ENCODE results near the gene DDIT3.

The DDIT3 gene

GRCh38 chr12:57479043-57479375 lies 41.3 kb downstream of the DDIT3 start:
- TF ChIP-seq POLR2AphosphoS5 (IDR thresholded peaks at IDR 0.05; ENCODE audit: low read depth, low read length) = no peak
- no peak for TF ChIP-seq SIN3A (IDR thresholded peaks at IDR 0.05; ENCODE audit: borderline replicate concordance, insufficient read depth, low read length)
- no peak for TF ChIP-seq FOXP2 (optimal IDR thresholded peaks at IDR 0.05; ENCODE audit: borderline replicate concordance, extremely low read depth, extremely low read length, insufficient read depth)

- peak; percentile 19; the same call in 1 of the 2 replicates for TF ChIP-seq SIN3A (IDR thresholded peaks at IDR 0.05; ENCODE audit: borderline replicate concordance, insufficient read depth, low read length)
- peak; percentile 42 for TF ChIP-seq FOXP2 (optimal IDR thresholded peaks at IDR 0.05; ENCODE audit: borderline replicate concordance, extremely low read depth, extremely low read length, insufficient read depth)
- no peak for TF ChIP-seq TAF1 (IDR thresholded peaks at IDR 0.05; ENCODE audit: borderline replicate concordance, insufficient read depth, low read length)
Measured at GRCh38 chr12:57477710-57478681, 42.3 kb downstream of the DDIT3 start.

GRCh38 chr12:57476993-57477709 lies 43.2 kb downstream of the DDIT3 start:
- TF ChIP-seq FOXP2 (optimal IDR thresholded peaks at IDR 0.05; ENCODE audit: borderline replicate concordance, extremely low read depth, extremely low read length, insufficient read depth) (no peak), TAF1 (IDR thresholded peaks at IDR 0.05; ENCODE audit: borderline replicate concordance, insufficient read depth, low read length) (no peak)

GRCh38 chr12:57476162-57476992 lies 43.9 kb downstream of the DDIT3 start:
- TF ChIP-seq POLR2AphosphoS5 (IDR thresholded peaks at IDR 0.05; ENCODE audit: low read depth, low read length) (no peak), FOXP2 (optimal IDR thresholded peaks at IDR 0.05; ENCODE audit: borderline replicate concordance, extremely low read depth, extremely low read length, insufficient read depth) (no peak), SIN3A (IDR thresholded peaks at IDR 0.05; ENCODE audit: borderline replicate concordance, insufficient read depth, low read length) (no peak), TAF1 (IDR thresholded peaks at IDR 0.05; ENCODE audit: borderline replicate concordance, insufficient read depth, low read length) (no peak)
- TF ChIP-seq, protein P1, sequence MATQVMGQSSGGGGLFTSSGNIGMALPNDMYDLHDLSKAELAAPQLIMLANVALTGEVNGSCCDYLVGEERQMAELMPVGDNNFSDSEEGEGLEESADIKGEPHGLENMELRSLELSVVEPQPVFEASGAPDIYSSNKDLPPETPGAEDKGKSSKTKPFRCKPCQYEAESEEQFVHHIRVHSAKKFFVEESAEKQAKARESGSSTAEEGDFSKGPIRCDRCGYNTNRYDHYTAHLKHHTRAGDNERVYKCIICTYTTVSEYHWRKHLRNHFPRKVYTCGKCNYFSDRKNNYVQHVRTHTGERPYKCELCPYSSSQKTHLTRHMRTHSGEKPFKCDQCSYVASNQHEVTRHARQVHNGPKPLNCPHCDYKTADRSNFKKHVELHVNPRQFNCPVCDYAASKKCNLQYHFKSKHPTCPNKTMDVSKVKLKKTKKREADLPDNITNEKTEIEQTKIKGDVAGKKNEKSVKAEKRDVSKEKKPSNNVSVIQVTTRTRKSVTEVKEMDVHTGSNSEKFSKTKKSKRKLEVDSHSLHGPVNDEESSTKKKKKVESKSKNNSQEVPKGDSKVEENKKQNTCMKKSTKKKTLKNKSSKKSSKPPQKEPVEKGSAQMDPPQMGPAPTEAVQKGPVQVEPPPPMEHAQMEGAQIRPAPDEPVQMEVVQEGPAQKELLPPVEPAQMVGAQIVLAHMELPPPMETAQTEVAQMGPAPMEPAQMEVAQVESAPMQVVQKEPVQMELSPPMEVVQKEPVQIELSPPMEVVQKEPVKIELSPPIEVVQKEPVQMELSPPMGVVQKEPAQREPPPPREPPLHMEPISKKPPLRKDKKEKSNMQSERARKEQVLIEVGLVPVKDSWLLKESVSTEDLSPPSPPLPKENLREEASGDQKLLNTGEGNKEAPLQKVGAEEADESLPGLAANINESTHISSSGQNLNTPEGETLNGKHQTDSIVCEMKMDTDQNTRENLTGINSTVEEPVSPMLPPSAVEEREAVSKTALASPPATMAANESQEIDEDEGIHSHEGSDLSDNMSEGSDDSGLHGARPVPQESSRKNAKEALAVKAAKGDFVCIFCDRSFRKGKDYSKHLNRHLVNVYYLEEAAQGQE (IDR thresholded peaks at IDR 0.05; ENCODE audit: insufficient read depth in 1 of 2, low read depth in 2 of 2, low read length in 2 of 2) = no peak

DNA sequence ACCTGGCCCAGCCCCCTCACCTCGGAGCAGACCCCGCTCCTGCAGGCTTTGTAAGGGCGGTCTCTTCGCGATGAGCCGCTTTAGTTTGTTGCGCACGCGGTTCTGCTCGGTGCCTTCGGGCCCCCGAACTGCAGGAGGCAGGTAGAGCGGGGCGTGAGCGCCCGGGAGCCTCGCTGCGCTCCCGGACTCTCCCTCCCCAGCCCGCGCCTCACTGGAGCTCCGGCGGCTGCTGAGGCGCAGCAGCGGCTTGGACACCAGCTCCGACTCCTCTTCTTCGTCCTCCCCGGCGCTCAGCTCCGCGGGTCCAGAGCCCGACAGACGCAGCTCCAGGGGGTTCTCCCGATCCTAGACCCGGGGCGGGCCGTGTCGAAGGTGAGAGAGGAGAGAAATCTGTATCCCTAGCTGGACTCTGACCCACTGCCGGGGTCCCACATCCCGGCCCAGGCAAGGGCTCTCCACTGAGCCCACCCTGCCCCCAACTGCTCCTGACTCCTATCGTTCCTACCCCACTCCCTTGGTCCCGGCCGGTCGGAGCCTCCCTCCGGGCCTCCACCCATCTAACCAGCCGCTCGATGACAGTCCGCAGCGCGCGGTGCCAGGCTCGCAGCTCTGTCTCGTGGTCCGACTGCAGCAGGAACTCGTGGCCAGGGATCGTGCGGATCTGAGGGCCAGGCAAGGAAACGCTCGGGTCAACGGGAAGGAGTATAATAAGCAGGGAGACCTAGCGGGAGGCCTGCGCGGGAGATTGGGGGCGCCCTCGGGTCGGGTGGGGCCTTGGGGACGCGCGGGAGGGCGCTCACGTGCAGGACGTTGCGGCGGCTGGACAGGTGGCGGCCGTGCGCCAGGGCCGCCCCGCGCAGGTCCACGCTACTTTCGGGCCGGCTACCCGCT lies 44.8 kb downstream of the DDIT3 start:
- TF ChIP-seq SIN3A (IDR thresholded peaks at IDR 0.05; ENCODE audit: borderline replicate concordance, insufficient read depth, low read length) (no peak), POLR2AphosphoS5 (IDR thresholded peaks at IDR 0.05; ENCODE audit: low read depth, low read length) (no peak), TAF1 (IDR thresholded peaks at IDR 0.05; ENCODE audit: borderline replicate concordance, insufficient read depth, low read length) (no peak), FOXP2 (optimal IDR thresholded peaks at IDR 0.05; ENCODE audit: borderline replicate concordance, extremely low read depth, extremely low read length, insufficient read depth) (no peak)
- TF ChIP-seq, protein P1 (IDR thresholded peaks at IDR 0.05; ENCODE audit: insufficient read depth in 1 of 2, low read depth in 2 of 2, low read length in 2 of 2) = no peak

GRCh38 chr12:57474862-57475261 lies 45.5 kb downstream of the DDIT3 start:
- TF ChIP-seq, protein P1 (IDR thresholded peaks at IDR 0.05; ENCODE audit: insufficient read depth in 1 of 2, low read depth in 2 of 2, low read length in 2 of 2) = no peak
- no peak for TF ChIP-seq SIN3A (IDR thresholded peaks at IDR 0.05; ENCODE audit: borderline replicate concordance, insufficient read depth, low read length)
- TF ChIP-seq TAF1 (IDR thresholded peaks at IDR 0.05; ENCODE audit: borderline replicate concordance, insufficient read depth, low read length) = no peak
- TF ChIP-seq POLR2AphosphoS5 (IDR thresholded peaks at IDR 0.05; ENCODE audit: low read depth, low read length) = no peak
- TF ChIP-seq FOXP2 (optimal IDR thresholded peaks at IDR 0.05; ENCODE audit: borderline replicate concordance, extremely low read depth, extremely low read length, insufficient read depth) = no peak

Measured in PFSK-1 (cell line).